Measurements from ENCODE around the gene COL11A2.

Gene COL11A2

GRCh38 chr6:33113755-33114154, 78.5 kb downstream of the COL11A2 start:
- no peak for DNase-seq

Data from DMS 273 treated with DMSO at 0.1 percent for 48 hours (cell line).